ENCODE results near the gene CDH24. TPM values are rescaled to one million over a fixed set of nuclear protein-coding genes. Genes with fewer than 3 reads are reported as not detected.

CDH24 gene
- total and polyA plus RNA-seq, 2 of the 13 experiments (the other 11 are each of a cell fraction or from before 2014, with no cell fraction given) = 0.69 to 0.99 TPM

- H3K79me2 ChIP-seq (ENCODE audit: insufficient read depth, low read length) = no peaks in the 10 kb centered on the region
- H3K4me1 ChIP-seq (ENCODE audit: insufficient read depth, low read length) = peaks cover 26% of the 10 kb centered on the region
- H2AFZ ChIP-seq (ENCODE audit: low read length) = no peak overlapping the region
- ChIA-PET POLR2A (interaction anchor here (1.1 to 7.4 kb wide), 4 partner anchors 13 to 67 kb away, joined by 3 to 72 read pairs (median 3); partner anchors contain the start of genes ACIN1 and C14orf119), CTCF (ENCODE audit: low intra/inter-chr PET ratio, low total read pairs) (interaction anchor here (5.3 to 8.5 kb wide), 3 partner anchors 59 to 80 kb away, joined by 29 to 173 read pairs (median 77); no protein-coding TSS in a partner anchor)
- no peak for DNase-seq (ENCODE audit: low spot score)
- H3K9me3 ChIP-seq (ENCODE audit: low read length) = no peaks in the 10 kb centered on the region
- in situ Hi-C loops (cut with HindIII; ENCODE audit: extremely low pct_ligation_motif_present, low pct_unique_long_range_greater_than_20kb) = loop anchor here (5.0 kb wide), 2 partner anchors 66 to 496 kb away; no protein-coding TSS in a partner anchor
- ATAC-seq = no peak
- no peak overlapping the region for H3K4me3 ChIP-seq (replicated peaks in 1 of 3; ENCODE audit: insufficient read depth in 1 of 3, low read depth in 2 of 3, low read length in 3 of 3)
- intact Hi-C loops (cut with micrococcal nuclease; ENCODE audit: unreplicated experiment) = no loop called here
- no peak overlapping the region for H3K9ac ChIP-seq (ENCODE audit: insufficient read depth, low read depth, low read length)
- FAIRE-seq = no peak
- peaks cover 0 to 6% of the 10 kb centered on the region in 2 experiments; a peak in 1 of 5 replicates for H3K27me3 ChIP-seq (ENCODE audit: control insufficient read depth in 1 of 2, insufficient read depth in 2 of 2, low read length in 2 of 2)
- H3K36me3 ChIP-seq (replicated peaks in 1 of 2; ENCODE audit: control insufficient read depth in 1 of 2, insufficient read depth in 2 of 2, low read length in 2 of 2) = no peaks in the 10 kb centered on the region
- WGBS (ENCODE audit: low lambda C conversion rate) = 83% methylated on average over 10 of the region's 10 CpGs
- no peak overlapping the region for H3K27ac ChIP-seq (ENCODE audit: extremely low read length, insufficient read depth, low read length)
- peaks cover 4% of the 10 kb centered on the region; the same call in 1 of the 2 replicates for H4K20me1 ChIP-seq (ENCODE audit: insufficient read depth, low read length)
- no peak overlapping the region for H3K4me2 ChIP-seq (ENCODE audit: low read depth, low read length)
- BruUV-seq (replicated peaks) = no TSS peak
- peak; percentile 25; the same call in 1 of the 2 replicates for TF ChIP-seq ZNF280B (CRISPR knock-in tag; IDR thresholded peaks at IDR 0.05; ENCODE audit: borderline replicate concordance)
- no peak for TF ChIP-seq ARID4A (CRISPR knock-in tag; IDR thresholded peaks at IDR 0.05; ENCODE audit: borderline replicate concordance)
- no peak for TF ChIP-seq JARID2 (CRISPR knock-in tag; IDR thresholded peaks at IDR 0.05; ENCODE audit: insufficient replicate concordance)
- no peak for TF ChIP-seq MEF2D (CRISPR knock-in tag; IDR thresholded peaks at IDR 0.05)
- no peak for TF ChIP-seq ZBTB44 (CRISPR knock-in tag; IDR thresholded peaks at IDR 0.05)
- TF ChIP-seq ZNF382 (CRISPR knock-in tag; IDR thresholded peaks at IDR 0.05; ENCODE audit: borderline replicate concordance) = no peak
- TF ChIP-seq MIER3 (CRISPR knock-in tag; IDR thresholded peaks at IDR 0.05; ENCODE audit: borderline replicate concordance) = no peak
- 0 out of 2 replicates have a peak, but pooled peaks have one; percentile 24 for TF ChIP-seq ZNF646 (CRISPR knock-in tag; IDR thresholded peaks at IDR 0.05)
- no peak for TF ChIP-seq HIVEP1 (CRISPR knock-in tag; IDR thresholded peaks at IDR 0.05)
Measured at GRCh38 chr14:23053426-23053825, 3.9 kb downstream of the CDH24 start.
